HG03558 (cell line): ENCODE data around the gene GRB10.
A peak's percentile ranks its signal among the peaks of the same experiment; 100 is the strongest.

Source experiments
- ATAC-seq: cut with Tn5 transposase; IDR thresholded peaks from one replicate; pipeline ENCODE4 v1.9.1; 2021; ENCODE audit warnings: moderate number of reproducible peaks; ENCODE audit not compliant: unreplicated experiment; ENCODE audit errors: extremely low read depth

GRB10 gene

GRCh38 chr7:50660830-50661175, 121.9 kb downstream of the GRB10 start:
- ATAC-seq, result no peak

GRCh38 chr7:50660040-50660829, 122.5 kb downstream of the GRB10 start:
- no peak for ATAC-seq

GRCh38 chr7:50659329-50659965, 123.2 kb downstream of the GRB10 start:
- no peak for ATAC-seq

- no peak for ATAC-seq
These were observed 124.0 kb downstream of the GRB10 start for GRCh38 chr7:50658696-50659095.

GRCh38 chr7:50657912-50658311, 124.8 kb downstream of the GRB10 start:
- no peak for ATAC-seq

- no peak for ATAC-seq
These were observed 125.3 kb downstream of the GRB10 start for GRCh38 chr7:50657341-50657873.

- no peak for ATAC-seq
These were observed 126.4 kb downstream of the GRB10 start for GRCh38 chr7:50656141-50656895.

GRCh38 chr7:50655490-50655889, 127.2 kb downstream of the GRB10 start:
- ATAC-seq, result no peak

GRCh38 chr7:50655020-50655419, 127.7 kb downstream of the GRB10 start:
- no peak for ATAC-seq

- no peak for ATAC-seq
These were observed 128.7 kb downstream of the GRB10 start for GRCh38 chr7:50653981-50654425.

GRCh38 chr7:50653126-50653864, 129.4 kb downstream of the GRB10 start:
- ATAC-seq, result no peak

GRCh38 chr7:50652400-50653125, 130.1 kb downstream of the GRB10 start:
- ATAC-seq, result no peak

- peak; percentile 50 for ATAC-seq
These were observed 131.3 kb downstream of the GRB10 start for GRCh38 chr7:50651271-50651989.

- ATAC-seq, result no peak
These were observed 132.5 kb downstream of the GRB10 start for GRCh38 chr7:50650057-50650664.

- no peak for ATAC-seq
These were observed 133.3 kb downstream of the GRB10 start for GRCh38 chr7:50649259-50649885.

GRCh38 chr7:50648570-50649169, 134.0 kb downstream of the GRB10 start:
- no peak for ATAC-seq

GRCh38 chr7:50648076-50648475, 134.6 kb downstream of the GRB10 start:
- no peak for ATAC-seq
